COLO668 (cell line): ENCODE measurements around the gene ART1.
"Not testable (repeated sequence)": the region's sequence is repeated elsewhere in the genome, so short reads cannot be mapped to it uniquely, and the experiment has no call there.

Source experiments
- DNase-seq: peaks from one replicate; lab custom pipeline; 2025; ENCODE audit not compliant: unreplicated experiment; lab: John Stamatoyannopoulos, UW

ART1 gene

GRCh38 chr11:3644817-3645235 lies at the start of gene ART1:
TSS of gene ART1 (plus strand) at chr11:3645128. CDS start at chr11:3659214, 14,086 bp downstream.
- DNase-seq, result no peak

- DNase-seq, result not testable (repeated sequence)
Measured at GRCh38 chr11:3597743-3598142, 47.2 kb upstream of the ART1 start.

- not testable (repeated sequence) for DNase-seq
Measured at GRCh38 chr11:3600201-3600600, 44.7 kb upstream of the ART1 start.

GRCh38 chr11:3604167-3604566 lies 40.8 kb upstream of the ART1 start:
- no peak for DNase-seq

GRCh38 chr11:3605283-3605662 lies 39.7 kb upstream of the ART1 start:
- no peak for DNase-seq

GRCh38 chr11:3605771-3606203 lies 39.1 kb upstream of the ART1 start:
- no peak for DNase-seq

- DNase-seq, result peak; percentile 11
Measured at GRCh38 chr11:3609416-3610265, 35.3 kb upstream of the ART1 start.

GRCh38 chr11:3610846-3611245 lies 34.1 kb upstream of the ART1 start:
- no peak for DNase-seq

- DNase-seq, result no peak
Measured at GRCh38 chr11:3611976-3612678, 32.8 kb upstream of the ART1 start.

GRCh38 chr11:3613998-3614741 lies 30.8 kb upstream of the ART1 start:
- DNase-seq, result no peak

- DNase-seq, result no peak
Measured at GRCh38 chr11:3614742-3615171, 30.2 kb upstream of the ART1 start.

GRCh38 chr11:3615998-3616397 lies 28.9 kb upstream of the ART1 start:
- peak; percentile 10 for DNase-seq

- peak; percentile 44 for DNase-seq
Measured at GRCh38 chr11:3616721-3617460, 28.0 kb upstream of the ART1 start.

GRCh38 chr11:3617990-3618389 lies 26.9 kb upstream of the ART1 start:
- DNase-seq, result no peak

- DNase-seq, result no peak
Measured at GRCh38 chr11:3622521-3622920, 22.4 kb upstream of the ART1 start.

GRCh38 chr11:3623121-3623520 lies 21.8 kb upstream of the ART1 start:
- no peak for DNase-seq

- no peak for DNase-seq
Measured at GRCh38 chr11:3623767-3624458, 21.0 kb upstream of the ART1 start.

GRCh38 chr11:3626250-3626960 lies 18.5 kb upstream of the ART1 start:
- DNase-seq, result no peak

- no peak for DNase-seq
Measured at GRCh38 chr11:3627291-3627690, 17.6 kb upstream of the ART1 start.

- DNase-seq, result no peak
Measured at GRCh38 chr11:3631331-3631730, 13.6 kb upstream of the ART1 start.
